Kidney (tissue), 14 donors: ENCODE data around the gene WRNIP1. TPM values are rescaled to one million over a fixed set of nuclear protein-coding genes. Genes with fewer than 3 reads are reported as not detected.

ENCODE experiments used
- DNase-seq, 5 donors: peaks; one replicate each; pipeline ENCODE4 v3.0.0-alpha.2; 2013 to 2020
- FAIRE-seq: peaks from 2 replicates; lab custom pipeline; 2012; peaks lifted over from hg19 to GRCh38; lab: Jason Lieb, UNC
- H3K27ac ChIP-seq, 2 donors: one replicate each; pipeline ENCODE4 v1.7.0; 2013; ENCODE audit warnings: low read depth in 2 of 2, low read length in 2 of 2, inconsistent platforms in 1 of 2
- H3K27me3 ChIP-seq: one replicate; pipeline ENCODE4 v1.7.1; 2013; ENCODE audit warnings: low read length, inconsistent platforms; ENCODE audit not compliant: control insufficient read depth, insufficient read depth
- H3K36me3 ChIP-seq, 3 donors: one replicate each; pipeline versions ENCODE4 v1.7.0 to v1.7.1; 2013; ENCODE audit warnings: low read length in 3 of 3, control low read depth in 1 of 3, inconsistent platforms in 1 of 3; ENCODE audit not compliant: insufficient read depth in 3 of 3, control insufficient read depth in 2 of 3
- H3K4me1 ChIP-seq, 3 donors: one replicate each; pipeline versions ENCODE4 v1.7.0 to v1.7.1; 2013; ENCODE audit warnings: low read length in 3 of 3, inconsistent platforms in 1 of 3, low read depth in 1 of 3; ENCODE audit not compliant: control insufficient read depth in 2 of 3, insufficient read depth in 2 of 3
- H3K4me3 ChIP-seq, 3 donors: one replicate each; pipeline versions ENCODE4 v1.7.0 to v1.8.1; 2013; ENCODE audit warnings: low read length in 3 of 3, control low read depth in 1 of 3, inconsistent platforms in 1 of 3
- H3K9ac ChIP-seq, 3 donors: one replicate each; pipeline versions ENCODE4 v1.7.0 to v1.7.1; 2013; ENCODE audit warnings: low read length in 3 of 3, control low read depth in 1 of 3, inconsistent platforms in 1 of 3
- H3K9me3 ChIP-seq, 3 donors: one replicate each; pipeline versions ENCODE4 v1.7.0 to v1.7.1; 2013; ENCODE audit warnings: low read length in 3 of 3, control low read depth in 1 of 3, inconsistent platforms in 1 of 3; ENCODE audit not compliant: control insufficient read depth in 2 of 3, insufficient read depth in 1 of 3
- CTCF ChIP-seq: IDR thresholded peaks from 3 replicates; pipeline ENCODE4 v1.5.1; 2012; ENCODE audit warnings: mild to moderate bottlenecking, moderate library complexity, borderline replicate concordance; ENCODE audit not compliant: insufficient read depth; ENCODE audit errors: extremely low read depth
- intact Hi-C: fragments of 100-400 bp; cut with DNase I; formaldehyde crosslinking; loops from one replicate; pipeline ENCODE4 v1.11.1; 2022
- polyA plus RNA-seq: library from polyadenylated mRNA; stranded (reverse); fragments of 350-450 nt; fragmentation: Illumina TruSeq; extraction: RNeasy Lipid Tissue Mini Kit (QIAGEN cat#74804); gene quantifications from one replicate; pipeline ENCODE4 v1.2.3, GENCODE V29; 2014; ENCODE audit warnings: low read depth, low replicate concordance; ENCODE audit not compliant: insufficient read depth
- total RNA-seq: library from RNA; stranded (reverse); fragmentation: NEBNext Ultra II Directional; extraction: Animal tissue kit (Norgen Biotek cat#: 25700); gene quantifications from one replicate; pipeline ENCODE4 v1.2.1, GENCODE V29; 2021
- donor health status: control.
- donor health status: control.
- donor health status: control.
- donor health status: control.
- donor health status: control.
- donor health status: DM: yes; HTN: yes; CAD: no.
- donor health status: Normal renal cell carcinoma (clear cell type).

The WRNIP1 gene
- total and polyA plus RNA-seq, 2 donors from 2014 or later = 38.0 to 46.3 TPM

GRCh38 chr6:2750832-2751231 lies 14.4 kb upstream of the WRNIP1 start, which contains the start of gene MYLK4:
Gene MYLK4 (minus strand): TSS chr6:2750922. CDS start chr6:2749294, 1,628 bp downstream.
- H3K9ac ChIP-seq = no peak within 1 kb of the TSS
- no peaks in the 10 kb centered on the region for H3K27me3 ChIP-seq
- no peaks in the 10 kb centered on the region for H3K36me3 ChIP-seq
- FAIRE-seq = no peak
- peak within 1 kb of the TSS in 2 of 3 donors; percentile 1 to 14 for H3K4me3 ChIP-seq
- H3K9me3 ChIP-seq = no peaks in the 10 kb centered on the region
- H3K27ac ChIP-seq = no peak within 1 kb of the TSS
- TF ChIP-seq CTCF = no peak
- no peak for DNase-seq
- intact Hi-C loops = no loop called here
- no peaks in the 10 kb centered on the region for H3K4me1 ChIP-seq

GRCh38 chr6:2751871-2752270 lies 13.3 kb upstream of the WRNIP1 start:
- Histone ChIP-seq H3K9me3 (no peaks in the 10 kb centered on the region), H3K4me3 (no peak overlapping the region), H3K27ac (no peak overlapping the region), H3K27me3 (no peaks in the 10 kb centered on the region), H3K9ac (no peak overlapping the region), H3K4me1 (peaks cover 0 to 6% (median 0%) of the 10 kb centered on the region in 3 donors), H3K36me3 (no peaks in the 10 kb centered on the region)
- no peak for FAIRE-seq
- intact Hi-C loops = no loop called here
- DNase-seq = no peak
- TF ChIP-seq CTCF = no peak

- intact Hi-C loops = no loop called here
- Histone ChIP-seq H3K36me3 (no peaks in the 10 kb centered on the region), H3K4me1 (peaks cover 0 to 6% (median 0%) of the 10 kb centered on the region in 3 donors), H3K9ac (no peak overlapping the region), H3K27me3 (no peaks in the 10 kb centered on the region), H3K4me3 (no peak overlapping the region), H3K9me3 (no peaks in the 10 kb centered on the region), H3K27ac (no peak overlapping the region)
- no peak for TF ChIP-seq CTCF
- DNase-seq (no peak), FAIRE-seq (no peak)
These were observed 12.6 kb upstream of the WRNIP1 start for GRCh38 chr6:2752477-2753109.
